HG03469 (cell line): ENCODE measurements around the gene KLHDC7B.

Experiments
- ATAC-seq: cut with Tn5 transposase; IDR thresholded peaks from one replicate; pipeline ENCODE4 v1.9.1; 2021; ENCODE audit warnings: mild to moderate bottlenecking, moderate library complexity, moderate number of reproducible peaks; ENCODE audit not compliant: unreplicated experiment

Gene KLHDC7B

GRCh38 chr22:50545522-50546325, at the start of gene KLHDC7B:
Gene KLHDC7B, plus strand, starts transcription at chr22:50545899. Its CDS starts 345 bp downstream, at chr22:50546244.
- ATAC-seq, result no peak

- ATAC-seq, result no peak
Measured at GRCh38 chr22:50497093-50497492, 48.6 kb upstream of the KLHDC7B start.

GRCh38 chr22:50498322-50498890, 47.3 kb upstream of the KLHDC7B start:
- ATAC-seq, result no peak

- ATAC-seq, result no peak
Measured at GRCh38 chr22:50500452-50500851, 45.2 kb upstream of the KLHDC7B start.

- no peak for ATAC-seq
Measured at GRCh38 chr22:50502096-50502495, 43.6 kb upstream of the KLHDC7B start.

- ATAC-seq, result no peak
Measured at GRCh38 chr22:50502628-50503474, 42.8 kb upstream of the KLHDC7B start.

- ATAC-seq, result no peak
Measured at GRCh38 chr22:50503475-50504145, 42.1 kb upstream of the KLHDC7B start.

GRCh38 chr22:50504369-50505211, 41.1 kb upstream of the KLHDC7B start:
- ATAC-seq, result no peak

- no peak for ATAC-seq
Measured at GRCh38 chr22:50505276-50505775, 40.4 kb upstream of the KLHDC7B start.

- no peak for ATAC-seq
Measured at GRCh38 chr22:50505776-50506610, 39.7 kb upstream of the KLHDC7B start.

- ATAC-seq, result no peak
Measured at GRCh38 chr22:50506611-50507420, 38.9 kb upstream of the KLHDC7B start.

GRCh38 chr22:50507421-50507990, 38.2 kb upstream of the KLHDC7B start, which contains the start of gene LMF2:
Gene LMF2, minus strand, starts transcription at chr22:50507702. Its CDS starts 27 bp downstream, at chr22:50507675.
- ATAC-seq, result no peak

GRCh38 chr22:50507991-50508884, 37.5 kb upstream of the KLHDC7B start, which contains the start of gene NCAPH2:
Gene NCAPH2, plus strand, starts transcription at chr22:50508224. Its CDS starts 114 bp downstream, at chr22:50508338.
- ATAC-seq, result peak; percentile 43

- ATAC-seq, result no peak
Measured at GRCh38 chr22:50508897-50509296, 36.8 kb upstream of the KLHDC7B start.

- no peak for ATAC-seq
Measured at GRCh38 chr22:50513175-50513574, 32.5 kb upstream of the KLHDC7B start.

- ATAC-seq, result no peak
Measured at GRCh38 chr22:50516068-50516467, 29.6 kb upstream of the KLHDC7B start.

- no peak for ATAC-seq
Measured at GRCh38 chr22:50516891-50517290, 28.8 kb upstream of the KLHDC7B start.
